ENCODE measurements around the gene FSCN2.

Gene FSCN2

GRCh38 chr17:81527591-81528383 is at the start of gene FSCN2:
TSS of gene FSCN2 (plus strand) at chr17:81528377. CDS start at chr17:81528532, 155 bp downstream.
- DNase-seq (ENCODE audit: low read depth, low spot score): peak; percentile 60

- DNase-seq (ENCODE audit: low read depth, low spot score): no peak
Observed at GRCh38 chr17:81479175-81480071, 48.8 kb upstream of the FSCN2 start.

DNA sequence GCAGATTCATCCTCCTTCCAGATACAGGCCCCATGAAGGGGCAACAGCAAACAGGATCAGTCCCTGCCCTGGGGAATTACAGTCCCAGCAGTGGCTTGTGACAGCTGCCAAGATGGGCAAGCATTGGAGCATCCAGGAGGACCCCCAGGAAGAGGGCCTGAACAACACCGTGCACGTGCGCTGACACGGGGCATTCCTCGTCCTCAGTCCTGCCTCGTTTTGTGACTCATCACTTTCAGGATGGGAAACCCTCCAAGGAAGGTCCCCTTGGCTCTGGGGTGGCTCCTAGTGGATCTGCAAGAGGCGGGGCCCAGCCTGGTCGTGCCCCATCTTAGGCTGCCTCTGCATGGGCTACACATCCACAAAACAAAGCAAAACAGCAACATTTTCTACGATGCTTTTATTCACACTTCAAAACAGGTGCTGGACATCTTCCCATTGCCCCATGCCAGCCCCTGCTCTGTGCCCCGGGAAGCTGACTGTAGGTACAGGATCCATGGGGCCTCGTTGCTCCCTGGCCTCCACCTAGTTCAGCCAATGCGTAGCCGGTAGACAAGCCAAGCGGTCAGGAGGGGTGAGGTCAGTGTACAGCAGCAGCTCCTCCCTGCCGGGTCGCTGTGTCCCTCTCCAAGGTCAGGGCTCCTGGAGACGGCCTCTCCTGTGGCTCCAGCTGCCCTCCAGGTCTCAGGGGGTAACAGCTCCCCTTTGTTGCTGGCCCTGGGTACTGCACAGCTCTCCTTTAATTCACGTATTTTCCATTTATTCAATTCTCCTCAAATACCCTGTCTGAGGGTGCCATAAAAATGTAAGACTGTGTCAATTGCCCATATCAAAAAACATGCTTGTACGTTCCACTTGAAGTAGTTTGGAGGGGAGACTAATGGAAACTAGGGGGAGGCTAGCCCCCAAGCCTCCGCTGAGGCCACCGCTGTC is 47.8 kb upstream of the FSCN2 start:
- no peak for DNase-seq (ENCODE audit: low read depth, low spot score)

DNA sequence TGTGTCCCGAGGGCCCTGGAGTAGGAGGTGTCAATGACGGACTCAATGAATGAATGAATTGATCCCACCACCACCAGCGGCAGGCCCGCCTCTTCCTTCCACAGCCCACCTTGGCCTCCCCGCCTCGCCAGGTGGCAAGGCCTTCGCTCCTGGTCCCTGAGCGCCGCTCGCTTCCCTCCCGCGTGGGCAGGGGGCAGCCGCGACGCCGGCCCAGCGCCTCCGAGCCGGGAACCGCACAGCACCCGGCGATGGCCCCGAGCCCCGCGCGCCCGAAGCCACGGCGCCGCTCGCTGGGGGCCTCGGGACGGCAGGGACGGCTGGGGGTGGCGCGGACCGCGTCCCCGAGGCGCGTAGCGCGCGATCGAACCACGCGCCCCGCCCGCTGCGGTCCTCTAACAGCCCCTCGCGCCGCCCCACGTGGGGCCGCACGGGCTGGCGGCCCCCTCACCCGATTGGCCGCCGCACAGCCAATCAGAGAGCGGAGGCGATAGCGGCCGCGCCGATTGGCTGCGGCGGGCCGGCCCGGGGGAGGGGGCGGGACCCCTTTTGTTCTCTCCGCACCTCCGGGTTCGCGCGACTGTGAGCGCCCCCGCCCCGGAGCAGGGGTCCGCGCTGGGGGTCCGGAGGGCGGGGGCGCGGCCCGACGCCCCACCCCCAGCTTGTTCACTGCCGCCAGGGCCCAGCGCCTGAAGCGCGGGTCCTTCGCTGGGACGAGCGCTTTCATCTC is 46.9 kb upstream of the FSCN2 start:
- peak; percentile 71 for DNase-seq (ENCODE audit: low read depth, low spot score)

DNA sequence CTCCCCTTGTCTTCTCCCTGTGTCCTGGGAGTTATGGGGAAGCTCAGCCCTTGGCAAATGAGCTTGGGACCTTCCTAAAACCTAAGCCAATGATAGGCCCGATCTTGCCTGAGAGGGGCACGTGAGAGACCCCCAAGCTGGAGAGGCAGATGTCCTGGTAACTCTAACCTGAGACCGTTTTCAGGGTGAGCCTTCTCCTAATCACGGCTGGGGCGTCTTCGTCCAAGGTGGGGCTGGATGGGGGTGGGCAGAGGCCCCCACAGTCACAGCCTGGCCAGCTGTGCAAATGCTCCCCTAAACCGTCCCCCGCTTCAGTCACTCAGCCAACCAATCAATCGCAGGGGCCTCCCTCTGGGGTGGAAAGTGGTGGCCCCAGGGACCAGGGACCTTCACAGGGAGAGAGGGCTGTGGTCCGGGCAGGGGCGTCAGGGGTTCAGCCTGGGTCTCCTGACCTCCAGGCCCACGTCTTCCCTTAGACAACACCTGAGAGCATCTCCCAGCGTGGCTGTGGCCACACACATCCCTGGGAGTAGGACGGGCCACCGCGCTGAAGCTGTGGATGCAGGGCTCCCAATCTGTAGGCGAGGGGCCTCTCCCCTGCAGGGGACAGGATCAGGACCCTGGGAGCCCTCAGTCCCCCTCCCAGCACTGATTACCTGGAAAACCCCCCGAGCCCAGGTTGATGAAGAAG is 46.2 kb upstream of the FSCN2 start:
- DNase-seq (ENCODE audit: low read depth, low spot score): no peak

- no peak for DNase-seq (ENCODE audit: low read depth, low spot score)
Observed at GRCh38 chr17:81482673-81483072, 45.5 kb upstream of the FSCN2 start.

GRCh38 chr17:81483085-81483861 is 44.9 kb upstream of the FSCN2 start:
- peak; percentile 62 for DNase-seq (ENCODE audit: low read depth, low spot score)

DNA sequence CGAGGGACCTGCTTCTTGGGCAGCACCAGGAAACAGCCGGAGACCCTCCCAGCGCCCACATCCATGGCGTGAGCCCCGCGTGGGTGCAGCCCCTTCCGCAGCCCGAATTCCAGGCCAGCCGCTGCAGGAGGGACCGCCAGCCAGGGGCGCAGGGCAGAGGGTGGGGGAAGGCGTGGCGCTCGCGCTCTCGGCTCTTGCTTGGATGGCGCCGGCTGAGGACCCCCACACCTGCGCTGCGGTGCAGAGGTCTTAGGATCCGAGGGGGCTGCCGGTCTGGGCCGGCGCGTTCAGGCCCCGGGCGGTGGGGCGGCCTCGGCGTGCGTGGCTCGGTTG is 44.3 kb upstream of the FSCN2 start:
- DNase-seq (ENCODE audit: low read depth, low spot score): peak; percentile 54

DNA sequence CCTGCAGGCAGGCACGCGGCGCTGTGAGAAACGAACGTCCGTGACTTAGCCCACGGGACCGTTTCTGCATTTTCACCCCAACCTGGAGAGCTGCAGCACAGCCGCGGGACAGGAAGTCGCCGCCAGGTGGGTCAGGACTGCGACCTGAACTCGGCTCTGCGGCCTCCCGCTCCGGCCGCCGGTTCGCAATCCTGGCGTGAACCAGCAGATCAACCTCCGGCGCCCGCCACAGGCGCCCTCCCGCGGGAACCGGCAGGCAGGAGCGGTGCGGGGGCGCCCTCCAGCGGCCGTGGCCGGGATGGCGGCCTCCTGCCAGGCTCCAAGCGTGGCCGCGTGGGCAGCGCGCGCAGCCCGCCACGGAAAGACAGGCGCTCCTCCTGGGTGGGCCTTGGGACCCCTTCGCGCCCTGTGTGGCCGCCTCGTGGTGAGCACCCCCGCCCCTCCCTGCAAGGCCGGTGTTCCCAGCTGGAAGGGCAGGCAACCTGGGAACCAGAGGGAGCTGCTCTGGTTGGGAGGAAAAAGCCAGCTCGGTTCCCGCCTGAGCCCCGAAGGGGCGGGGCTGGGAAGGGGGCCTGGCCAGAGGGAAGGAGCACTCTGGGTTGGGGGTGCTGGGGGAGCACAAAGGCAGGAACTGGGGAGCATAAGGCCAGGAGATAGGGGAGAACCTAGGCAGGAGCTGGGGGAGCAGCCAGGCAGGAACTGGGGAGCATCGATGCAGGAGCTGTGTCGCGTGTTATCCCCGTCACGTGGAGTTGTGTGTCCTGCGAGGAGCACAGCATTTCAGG is 43.8 kb upstream of the FSCN2 start:
- peak; percentile 92 for DNase-seq (ENCODE audit: low read depth, low spot score)

- no peak for DNase-seq (ENCODE audit: low read depth, low spot score)
Observed at GRCh38 chr17:81486199-81486810, 41.9 kb upstream of the FSCN2 start.

DNA sequence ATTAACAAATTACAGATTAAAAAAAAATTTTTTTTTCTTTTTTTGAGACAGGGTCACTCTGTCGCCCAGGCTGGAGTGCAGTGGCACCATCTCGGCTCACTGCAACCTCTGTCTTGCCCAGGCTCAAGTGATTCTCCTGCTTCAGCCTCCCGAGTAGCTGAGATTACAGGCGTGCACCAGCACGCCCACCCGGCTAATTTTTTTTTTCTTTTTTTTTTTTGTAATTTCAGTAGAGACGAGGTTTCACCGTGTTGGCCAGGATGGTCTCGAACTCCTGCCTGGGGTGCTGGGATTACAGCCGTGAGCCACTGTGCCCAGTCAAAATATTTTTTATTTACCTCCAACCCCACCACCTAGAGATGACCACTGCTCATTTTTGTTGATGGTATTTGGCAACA is 41.1 kb upstream of the FSCN2 start:
- no peak for DNase-seq (ENCODE audit: low read depth, low spot score)

DNA sequence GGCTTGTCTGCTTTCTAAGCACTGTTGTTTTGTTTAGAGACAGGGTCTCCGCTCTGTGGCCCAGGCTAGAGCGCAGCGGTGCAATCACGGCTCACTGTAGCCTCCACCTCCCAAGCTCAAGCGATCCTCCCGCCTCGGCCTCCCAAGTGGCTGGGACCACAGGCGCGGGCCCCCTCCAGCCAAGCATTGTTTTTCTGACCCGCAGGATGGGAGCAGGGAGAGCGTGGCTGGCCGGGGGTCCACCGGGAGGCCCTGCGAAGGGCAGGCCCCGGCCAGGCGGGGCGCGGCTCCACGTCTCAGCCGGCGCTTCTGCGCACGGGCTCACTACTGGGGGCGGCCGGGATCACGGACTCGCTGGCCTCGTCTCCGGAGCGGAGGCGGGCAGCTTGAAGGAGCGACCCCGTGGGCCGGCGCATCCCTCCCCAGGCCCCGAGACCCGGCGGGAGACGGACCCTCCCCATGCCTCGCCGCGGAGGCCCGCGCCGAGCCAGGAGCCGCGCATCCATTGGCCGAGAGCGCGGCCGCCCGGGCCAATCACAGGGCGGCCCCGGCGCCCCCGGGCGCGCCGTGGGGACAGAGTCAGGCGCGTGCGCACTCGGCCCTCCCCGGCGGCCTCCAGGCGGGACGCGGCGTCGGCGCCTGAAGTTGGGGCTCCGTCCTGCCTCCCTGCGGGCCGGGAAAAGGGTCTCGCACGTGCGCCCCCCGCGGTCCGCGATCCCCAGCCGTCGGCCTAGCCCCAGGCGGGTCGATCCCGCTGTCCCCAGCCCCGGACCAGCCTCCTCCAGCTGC is 40.5 kb upstream of the FSCN2 start:
- peak; percentile 65 for DNase-seq (ENCODE audit: low read depth, low spot score)

DNA sequence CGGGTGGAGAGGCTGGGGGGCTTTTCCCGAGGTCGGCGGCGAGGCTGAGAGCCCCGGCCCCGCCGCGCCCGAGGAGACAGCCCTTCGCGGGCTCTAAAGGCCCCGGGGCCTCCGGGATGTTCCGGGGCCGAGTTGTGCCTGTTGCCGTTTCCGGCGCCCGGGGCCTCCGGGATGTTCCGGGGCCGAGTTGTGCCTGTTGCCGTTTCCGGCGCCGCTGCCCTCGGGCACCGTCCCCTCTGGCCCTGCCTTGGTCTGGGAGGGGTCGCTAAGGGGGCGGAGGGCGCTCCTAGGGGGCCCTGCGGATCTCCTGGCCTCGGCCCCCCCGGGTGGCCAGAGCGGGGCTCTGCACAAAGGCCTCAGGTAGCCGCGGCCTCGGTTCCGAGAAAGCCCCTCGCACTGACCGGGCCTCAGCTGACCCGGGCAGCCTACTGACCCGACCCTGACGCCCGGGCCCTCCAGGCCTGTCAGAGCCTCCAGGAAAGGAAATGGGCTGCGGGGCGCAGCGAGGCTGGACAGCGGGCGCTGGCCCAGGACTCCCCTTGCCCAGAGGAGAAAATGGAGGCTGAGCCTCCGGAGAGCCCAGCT is 39.8 kb upstream of the FSCN2 start:
- no peak for DNase-seq (ENCODE audit: low read depth, low spot score)

DNA sequence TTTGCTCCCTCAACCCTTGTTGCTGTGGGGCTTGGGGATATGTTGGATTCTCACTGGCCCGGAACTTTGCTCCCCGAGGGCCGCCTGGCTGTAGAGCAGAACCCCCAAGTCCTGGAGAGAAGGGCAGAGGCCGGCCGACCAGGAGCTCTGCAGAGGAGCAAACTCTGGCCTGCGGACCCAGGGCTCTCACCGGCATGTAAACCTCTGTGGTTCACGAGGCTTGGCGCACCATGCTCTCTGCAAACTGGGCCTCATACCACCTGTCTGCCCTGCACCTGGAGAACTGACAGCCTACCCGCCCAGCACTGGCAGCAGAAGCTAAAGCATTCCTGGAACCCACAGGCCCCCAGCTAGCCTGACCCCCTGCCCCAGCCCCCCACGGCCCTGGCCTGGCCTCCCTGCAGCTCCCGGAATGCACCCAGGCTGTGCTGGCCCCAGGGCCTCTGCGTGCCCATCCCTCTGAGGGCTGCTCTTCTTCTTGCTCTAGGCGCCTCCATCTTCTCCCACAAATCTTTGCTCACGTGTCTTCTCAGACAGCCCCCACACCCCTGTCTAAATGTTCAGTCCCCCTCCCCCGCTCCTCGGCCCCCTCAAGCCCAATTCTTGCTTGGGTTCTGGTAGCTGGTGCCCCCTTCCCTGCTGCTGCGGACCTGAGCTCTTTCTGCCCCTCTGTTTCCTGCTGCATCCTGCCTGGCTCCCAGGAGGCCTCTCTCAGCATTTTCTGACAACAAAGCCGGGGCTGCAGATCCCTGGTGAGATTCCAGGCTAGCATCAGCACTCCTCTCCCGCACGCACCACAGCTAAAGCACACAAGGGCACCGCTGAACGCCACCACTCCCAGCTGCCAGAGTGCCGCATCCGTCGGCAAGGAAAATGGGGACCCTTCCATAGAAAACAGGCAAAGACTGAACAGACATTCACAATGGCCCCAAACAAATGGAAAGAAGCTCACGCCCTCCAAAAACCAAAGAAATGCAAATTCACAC is 38.9 kb upstream of the FSCN2 start:
- peak; percentile 62 for DNase-seq (ENCODE audit: low read depth, low spot score)

DNA sequence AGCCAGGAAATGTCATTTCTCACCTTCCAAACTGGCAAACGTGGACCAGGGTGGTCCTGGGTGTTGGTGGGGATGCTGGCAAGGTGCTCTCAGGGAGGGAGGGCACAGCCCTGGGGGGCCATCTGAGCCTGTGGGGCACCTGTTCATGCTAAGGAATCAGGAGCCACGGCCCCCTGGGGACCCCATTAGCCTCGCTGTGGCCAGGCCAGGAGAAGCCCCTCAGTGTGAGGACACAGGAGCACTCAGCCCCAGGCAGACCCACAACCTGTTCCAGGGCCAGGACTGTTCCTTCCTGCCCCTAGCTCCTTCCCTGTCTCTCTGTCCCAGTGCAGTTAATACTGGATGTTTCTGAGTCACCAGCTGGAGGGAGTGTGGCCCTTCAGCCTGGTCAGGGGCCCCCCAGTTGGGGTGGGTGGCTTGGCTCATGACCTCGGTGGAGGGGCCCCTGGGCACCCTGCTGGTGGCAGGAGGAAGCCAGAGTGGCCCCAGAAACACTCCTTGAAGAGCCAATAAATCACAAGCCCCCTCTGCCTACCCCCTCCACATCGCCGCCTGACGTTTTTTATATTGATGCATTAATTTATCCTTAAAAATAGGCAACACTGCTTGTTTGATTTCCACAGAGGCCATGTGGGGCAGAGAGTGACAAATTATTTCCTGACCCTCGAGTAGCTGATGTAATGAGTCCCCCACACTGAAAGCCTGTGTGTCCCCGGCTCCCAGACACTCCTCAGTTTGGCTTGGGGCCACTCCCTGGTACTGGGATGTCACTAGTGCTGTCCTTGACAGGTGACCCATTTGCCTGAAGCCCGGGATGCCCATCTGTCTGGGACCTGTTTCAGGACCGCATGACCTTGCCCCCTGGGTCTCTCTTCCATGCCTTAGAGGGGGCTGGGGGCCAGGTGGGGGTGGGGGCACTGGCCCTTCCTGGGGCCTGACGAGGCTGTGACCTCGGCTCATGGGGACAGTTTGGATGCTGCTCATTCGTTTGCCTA is 37.9 kb upstream of the FSCN2 start:
- DNase-seq (ENCODE audit: low read depth, low spot score): no peak
